GM11168 (cell line): ENCODE data around the gene WNT9A.
"Not testable (repeated sequence)": the region's sequence is repeated elsewhere in the genome, so short reads cannot be mapped to it uniquely, and the experiment has no call there.

Experiments
- in situ Hi-C: fragments of 300-500 bp; cut with MboI; formaldehyde crosslinking; loops from one replicate; pipeline ENCODE4 v1.12.0; 2022; ENCODE audit warnings: low sequenced_read_pairs; ENCODE audit not compliant: unreplicated experiment

Gene WNT9A

GRCh38 chr1:227891223-227891954, 56.3 kb downstream of the WNT9A start:
- in situ Hi-C loops, result no loop called here

GRCh38 chr1:227890451-227891222, 57.1 kb downstream of the WNT9A start:
- in situ Hi-C loops, result no loop called here

- in situ Hi-C loops, result no loop called here
Observed at GRCh38 chr1:227889863-227890405, 57.8 kb downstream of the WNT9A start.

GRCh38 chr1:227889047-227889862, 58.5 kb downstream of the WNT9A start:
- in situ Hi-C loops, result no loop called here

GRCh38 chr1:227888404-227889046, 59.2 kb downstream of the WNT9A start:
- in situ Hi-C loops, result no loop called here

GRCh38 chr1:227887697-227888403, 59.9 kb downstream of the WNT9A start:
- in situ Hi-C loops, result no loop called here

GRCh38 chr1:227886993-227887696, 60.6 kb downstream of the WNT9A start:
- in situ Hi-C loops, result no loop called here

GRCh38 chr1:227886503-227886961, 61.2 kb downstream of the WNT9A start:
- in situ Hi-C loops, result no loop called here

- in situ Hi-C loops, result no loop called here
Observed at GRCh38 chr1:227885648-227886502, 61.9 kb downstream of the WNT9A start.

- in situ Hi-C loops, result no loop called here
Observed at GRCh38 chr1:227885135-227885647, 62.5 kb downstream of the WNT9A start.

GRCh38 chr1:227884370-227885134, 63.2 kb downstream of the WNT9A start:
- in situ Hi-C loops, result no loop called here

GRCh38 chr1:227883641-227884301, 64.0 kb downstream of the WNT9A start:
- in situ Hi-C loops, result no loop called here

- in situ Hi-C loops, result no loop called here
Observed at GRCh38 chr1:227883073-227883520, 64.6 kb downstream of the WNT9A start.

GRCh38 chr1:227880342-227880924, 67.3 kb downstream of the WNT9A start:
- in situ Hi-C loops, result no loop called here

- in situ Hi-C loops, result not testable (repeated sequence)
Observed at GRCh38 chr1:227877810-227878209, 69.9 kb downstream of the WNT9A start.

GRCh38 chr1:227871892-227872291, 75.8 kb downstream of the WNT9A start:
- in situ Hi-C loops, result not testable (repeated sequence)
